Right lobe of liver (tissue), 4 donors: ENCODE data around the gene PRKCQ.

Experiments used
- POLR2A ChIP-seq: fragments of 450-650 bp; IDR thresholded peaks from one replicate; pipeline ENCODE4 v1.6.1; 2017; ENCODE audit warnings: antibody characterized with exemption, mild to moderate bottlenecking
- TF ChIP-seq, protein P1 (sequence below), 4 donors: fragments of 200-600 bp in 3 of 4; fragments of 450-650 bp in 1 of 4; IDR thresholded peaks; one replicate each; pipeline versions ENCODE4 v1.5.1 to v1.8.0; 2016 to 2022; ENCODE audit warnings: antibody characterized with exemption in 4 of 4, mild to moderate bottlenecking in 2 of 4
- donor health status: DM: no; HTN: no; CAD: no.
- donor health status: DM: no; HTN: no; CAD: no.
- donor health status: DM: no; HTN: yes; CAD: no.

DNA sequence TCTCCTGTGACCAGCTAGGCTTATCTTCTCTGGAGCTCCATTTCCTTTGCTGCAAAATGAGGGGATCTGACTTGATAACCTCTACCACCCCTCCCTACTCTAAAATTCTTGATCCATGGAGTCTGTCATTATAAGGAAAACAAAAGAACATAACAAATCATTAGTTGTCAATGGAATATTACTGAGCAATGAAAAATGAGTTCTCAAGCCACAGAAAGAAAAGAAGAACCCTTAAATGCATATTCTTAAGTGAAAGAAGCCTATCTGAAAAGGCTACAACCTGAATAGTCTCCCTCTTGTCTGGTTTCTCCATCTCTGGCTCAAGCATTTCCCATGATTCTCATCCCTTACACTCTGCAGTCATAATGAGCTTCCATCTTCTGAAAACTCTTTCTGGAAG, 110.4 kb downstream of the PRKCQ start:
- TF ChIP-seq, protein P1, sequence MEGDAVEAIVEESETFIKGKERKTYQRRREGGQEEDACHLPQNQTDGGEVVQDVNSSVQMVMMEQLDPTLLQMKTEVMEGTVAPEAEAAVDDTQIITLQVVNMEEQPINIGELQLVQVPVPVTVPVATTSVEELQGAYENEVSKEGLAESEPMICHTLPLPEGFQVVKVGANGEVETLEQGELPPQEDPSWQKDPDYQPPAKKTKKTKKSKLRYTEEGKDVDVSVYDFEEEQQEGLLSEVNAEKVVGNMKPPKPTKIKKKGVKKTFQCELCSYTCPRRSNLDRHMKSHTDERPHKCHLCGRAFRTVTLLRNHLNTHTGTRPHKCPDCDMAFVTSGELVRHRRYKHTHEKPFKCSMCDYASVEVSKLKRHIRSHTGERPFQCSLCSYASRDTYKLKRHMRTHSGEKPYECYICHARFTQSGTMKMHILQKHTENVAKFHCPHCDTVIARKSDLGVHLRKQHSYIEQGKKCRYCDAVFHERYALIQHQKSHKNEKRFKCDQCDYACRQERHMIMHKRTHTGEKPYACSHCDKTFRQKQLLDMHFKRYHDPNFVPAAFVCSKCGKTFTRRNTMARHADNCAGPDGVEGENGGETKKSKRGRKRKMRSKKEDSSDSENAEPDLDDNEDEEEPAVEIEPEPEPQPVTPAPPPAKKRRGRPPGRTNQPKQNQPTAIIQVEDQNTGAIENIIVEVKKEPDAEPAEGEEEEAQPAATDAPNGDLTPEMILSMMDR (IDR thresholded peaks at IDR 0.05), result no peak
- TF ChIP-seq POLR2A, result no peak
